Suprapubic skin (tissue), 4 donors: Measurements from ENCODE around the gene SULT1A4. TPM values are rescaled to one million over a fixed set of nuclear protein-coding genes. Genes with fewer than 3 reads are reported as not detected.
"Not testable (repeated sequence)": the region's sequence is repeated elsewhere in the genome, so short reads cannot be mapped to it uniquely, and the experiment has no call there.

ENCODE experiments used
- DNase-seq, 2 donors: peaks; one replicate each; pipeline ENCODE4 v3.0.0-alpha.2; 2019; ENCODE audit warnings: low spot score in 2 of 2
- H3K27ac ChIP-seq: fragments of 200-600 bp; sonication (generic); one replicate; pipeline ENCODE4 v1.5.1; 2019
- H3K27me3 ChIP-seq: fragments of 200-600 bp; sonication (generic); one replicate; pipeline ENCODE4 v1.5.1; 2019
- H3K36me3 ChIP-seq: fragments of 200-600 bp; sonication (generic); one replicate; pipeline ENCODE4 v1.5.1; 2019
- H3K4me1 ChIP-seq: fragments of 200-600 bp; sonication (generic); one replicate; pipeline ENCODE4 v1.5.1; 2019
- H3K4me3 ChIP-seq: fragments of 200-600 bp; sonication (generic); one replicate; pipeline ENCODE4 v1.5.1; 2019; ENCODE audit warnings: mild to moderate bottlenecking
- H3K9me3 ChIP-seq: fragments of 200-600 bp; sonication (generic); one replicate; pipeline ENCODE4 v1.5.1; 2019
- WGBS: methylation state at CpG from one replicate; pipeline ENCODE4 v1.1.5; 2018; 5-methylcytosine and 5-hydroxymethylcytosine counted together
- total RNA-seq, 4 donors: library from RNA; depleted of rRNA; stranded (reverse); fragments of >200 nt; gene quantifications; one replicate each; pipeline ENCODE4 v1.1.0, GENCODE V29; 2016

SULT1A4 gene
- 10 to 100 TPM in 1 of 4 donors, 1 to 10 TPM in 3; 5.0 to 11.0 (median 9.0) TPM for total RNA-seq

- H3K36me3 ChIP-seq, H3K27ac ChIP-seq, H3K4me1 ChIP-seq, H3K27me3 ChIP-seq, H3K9me3 ChIP-seq, H3K4me3 ChIP-seq, DNase-seq: not testable (repeated sequence)
- WGBS, result no CpG with 5 or more reads among the region's 13 CpGs
These were observed at the start of gene SULT1A4 for GRCh38 chr16:29459706-29460646. SULT1A4 (plus strand) TSS chr16:29459913; CDS start chr16:29461386, 1,473 bp downstream.

- not testable (repeated sequence) for H3K27me3 ChIP-seq, H3K27ac ChIP-seq, H3K36me3 ChIP-seq, H3K4me1 ChIP-seq, H3K9me3 ChIP-seq, H3K4me3 ChIP-seq, DNase-seq
- WGBS, result 94% methylated on average over 2 of the region's 2 CpGs
These were observed 36.1 kb upstream of the SULT1A4 start for GRCh38 chr16:29423587-29423986.

- WGBS, result 95% methylated on average over 3 of the region's 3 CpGs
- H3K36me3 ChIP-seq, H3K27me3 ChIP-seq, H3K4me1 ChIP-seq, H3K9me3 ChIP-seq, H3K27ac ChIP-seq, DNase-seq, H3K4me3 ChIP-seq: not testable (repeated sequence)
These were observed 34.3 kb upstream of the SULT1A4 start for GRCh38 chr16:29425390-29425789.

GRCh38 chr16:29453754-29454153 is 6.0 kb upstream of the SULT1A4 start:
- H3K36me3 ChIP-seq, H3K9me3 ChIP-seq, DNase-seq, H3K4me3 ChIP-seq, H3K27ac ChIP-seq, H3K4me1 ChIP-seq, H3K27me3 ChIP-seq: not testable (repeated sequence)
- WGBS, result no CpG with 5 or more reads among the region's 21 CpGs

GRCh38 chr16:29454269-29454668 is 5.4 kb upstream of the SULT1A4 start, which contains the start of the genes BOLA2 and SLX1B:
BOLA2 (minus strand) TSS chr16:29454351; CDS start chr16:29454253, 98 bp downstream.
SLX1B (plus strand) TSS chr16:29454533.
- no CpG with 5 or more reads among the region's 33 CpGs for WGBS
- not testable (repeated sequence) for H3K4me1 ChIP-seq, H3K4me3 ChIP-seq, H3K9me3 ChIP-seq, DNase-seq, H3K27ac ChIP-seq, H3K27me3 ChIP-seq, H3K36me3 ChIP-seq

- no CpG with 5 or more reads among the region's 29 CpGs for WGBS
- DNase-seq, H3K4me1 ChIP-seq, H3K4me3 ChIP-seq, H3K9me3 ChIP-seq, H3K36me3 ChIP-seq, H3K27me3 ChIP-seq, H3K27ac ChIP-seq: not testable (repeated sequence)
These were observed 4.9 kb upstream of the SULT1A4 start for GRCh38 chr16:29454828-29455227.

- not testable (repeated sequence) for H3K36me3 ChIP-seq, H3K9me3 ChIP-seq, H3K4me3 ChIP-seq, H3K27ac ChIP-seq, H3K4me1 ChIP-seq, H3K27me3 ChIP-seq
- WGBS, result no CpG with 5 or more reads among the region's 2 CpGs
- DNase-seq, result peak; percentile 7 to 69
These were observed 2.1 kb upstream of the SULT1A4 start for GRCh38 chr16:29457660-29458059.

- H3K4me3 ChIP-seq, DNase-seq, H3K36me3 ChIP-seq, H3K27me3 ChIP-seq, H3K27ac ChIP-seq, H3K4me1 ChIP-seq, H3K9me3 ChIP-seq: not testable (repeated sequence)
- no CpG with 5 or more reads among the region's 9 CpGs for WGBS
These were observed 926 bp downstream of the SULT1A4 start for GRCh38 chr16:29460647-29461030.

- H3K4me1 ChIP-seq, H3K4me3 ChIP-seq, H3K27ac ChIP-seq, H3K27me3 ChIP-seq, H3K9me3 ChIP-seq, H3K36me3 ChIP-seq, DNase-seq: not testable (repeated sequence)
- no CpG with 5 or more reads among the region's 57 CpGs for WGBS
These were observed 6.5 kb downstream of the SULT1A4 start for GRCh38 chr16:29465985-29466824.

GRCh38 chr16:29466904-29467303 is 7.2 kb downstream of the SULT1A4 start:
- not testable (repeated sequence) for H3K27me3 ChIP-seq, H3K27ac ChIP-seq, H3K9me3 ChIP-seq, H3K36me3 ChIP-seq, DNase-seq, H3K4me3 ChIP-seq, H3K4me1 ChIP-seq
- no CpG with 5 or more reads among the region's 33 CpGs for WGBS

GRCh38 chr16:29467654-29468366 is 8.1 kb downstream of the SULT1A4 start:
- not testable (repeated sequence) for H3K36me3 ChIP-seq, H3K27me3 ChIP-seq, H3K9me3 ChIP-seq, H3K4me3 ChIP-seq, DNase-seq, H3K27ac ChIP-seq, H3K4me1 ChIP-seq
- no CpG with 5 or more reads among the region's 10 CpGs for WGBS

GRCh38 chr16:29469660-29470059 is 9.9 kb downstream of the SULT1A4 start:
- peak overlapping the region; percentile 38 for H3K27ac ChIP-seq
- H3K9me3 ChIP-seq, H3K27me3 ChIP-seq, H3K4me1 ChIP-seq, H3K36me3 ChIP-seq: not testable (repeated sequence)
- peak overlapping the region; percentile 18 for H3K4me3 ChIP-seq
- no CpG with 5 or more reads among the region's 6 CpGs for WGBS
- DNase-seq, result peak; percentile 78 to 90

GRCh38 chr16:29472065-29472464 is 12.4 kb downstream of the SULT1A4 start:
- not testable (repeated sequence) for H3K9me3 ChIP-seq, H3K27me3 ChIP-seq, H3K4me3 ChIP-seq, H3K36me3 ChIP-seq, H3K27ac ChIP-seq, H3K4me1 ChIP-seq, DNase-seq
- no CpG with 5 or more reads among the region's 4 CpGs for WGBS
